ENCODE results near the gene DOK5.

DOK5 gene

GRCh38 chr20:54692168-54692887 lies 216.9 kb downstream of the DOK5 start:
- FAIRE-seq (no peak), DNase-seq (ENCODE audit: insufficient read length, low spot score) (no peak)
- TF ChIP-seq POLR2A (IDR thresholded peaks at IDR 0.05; ENCODE audit: low read depth, low read length) = no peak

- no peak for DNase-seq (ENCODE audit: insufficient read length, low spot score)
- TF ChIP-seq POLR2A (IDR thresholded peaks at IDR 0.05; ENCODE audit: low read depth, low read length) = no peak
- FAIRE-seq = no peak
These were observed 219.1 kb downstream of the DOK5 start for GRCh38 chr20:54694516-54694915.

GRCh38 chr20:54698373-54698772 lies 223.0 kb downstream of the DOK5 start:
- no peak for TF ChIP-seq POLR2A (IDR thresholded peaks at IDR 0.05; ENCODE audit: low read depth, low read length)
- FAIRE-seq = no peak
- no peak for DNase-seq (ENCODE audit: insufficient read length, low spot score)
